GM23248 (cell line): Measurements from ENCODE around the gene ARID1B. TPM values are rescaled to one million over a fixed set of nuclear protein-coding genes. Genes with fewer than 3 reads are reported as not detected.

ENCODE experiments used
- DNase-seq: peaks from one replicate; pipeline ENCODE4 v3.0.0-alpha.2; 2015
- H2AFZ ChIP-seq: fragments of 200-600 bp; sonication (generic); 2 replicates; pipeline ENCODE4 v1.6.1; 2016; ENCODE audit warnings: antibody characterized with exemption
- H3F3A ChIP-seq: fragments of 200-600 bp; sonication (generic); 2 replicates; pipeline ENCODE4 v1.6.1; 2016; ENCODE audit warnings: mild to moderate bottlenecking, antibody characterized with exemption, mixed run types; ENCODE audit not compliant: insufficient read depth
- H3K27ac ChIP-seq: fragments of 200-600 bp; sonication (generic); 2 replicates; pipeline ENCODE4 v1.5.1; 2016; ENCODE audit warnings: mild to moderate bottlenecking
- H3K27me3 ChIP-seq: fragments of 200-600 bp; sonication (generic); replicated peaks from 2 replicates; pipeline ENCODE4 v1.6.1; 2016; ENCODE audit warnings: mild to moderate bottlenecking; ENCODE audit not compliant: insufficient read depth
- H3K36me3 ChIP-seq: fragments of 200-600 bp; sonication (generic); 2 replicates; pipeline ENCODE4 v1.6.1; 2016; ENCODE audit warnings: low read depth, mild to moderate bottlenecking
- H3K4me1 ChIP-seq: fragments of 200-600 bp; sonication (generic); 2 replicates; pipeline ENCODE4 v1.6.1; 2016; ENCODE audit warnings: mild to moderate bottlenecking; ENCODE audit not compliant: insufficient read depth
- H3K4me2 ChIP-seq: fragments of 200-600 bp; sonication (generic); one replicate; pipeline ENCODE4 v1.6.1; 2016; ENCODE audit warnings: mild to moderate bottlenecking; ENCODE audit not compliant: unreplicated experiment
- H3K4me3 ChIP-seq: fragments of 200-600 bp; sonication (generic); 2 replicates; pipeline ENCODE4 v1.5.1; 2016; ENCODE audit warnings: mild to moderate bottlenecking
- H3K79me2 ChIP-seq: fragments of 200-600 bp; sonication (generic); 2 replicates; pipeline ENCODE4 v1.6.1; 2016; ENCODE audit warnings: mild to moderate bottlenecking; ENCODE audit not compliant: insufficient read depth
- H3K9ac ChIP-seq: fragments of 200-600 bp; sonication (generic); 2 replicates; pipeline ENCODE4 v1.6.1; 2016; ENCODE audit warnings: mild to moderate bottlenecking
- H3K9me2 ChIP-seq: fragments of 200-600 bp; sonication (generic); 2 replicates; pipeline ENCODE4 v1.6.1; 2016; ENCODE audit warnings: mixed run types, mild to moderate bottlenecking, moderate library complexity; ENCODE audit not compliant: insufficient read depth
- H3K9me3 ChIP-seq: fragments of 200-600 bp; sonication (generic); one replicate; pipeline ENCODE4 v1.6.1; 2017; ENCODE audit warnings: low read depth
- H4K20me1 ChIP-seq: fragments of 200-600 bp; sonication (generic); 2 replicates; pipeline ENCODE4 v1.6.0; 2016; ENCODE audit not compliant: insufficient read depth
- EZH2 ChIP-seq: fragments of 200-600 bp; sonication (generic); IDR thresholded peaks from 2 replicates; pipeline ENCODE4 v1.6.1; 2018; ENCODE audit warnings: antibody characterized with exemption, mild to moderate bottlenecking; ENCODE audit not compliant: insufficient read depth, poor library complexity, severe bottlenecking
- EZH2phosphoT487 ChIP-seq: fragments of 200-600 bp; sonication (generic); IDR thresholded peaks from 2 replicates; pipeline ENCODE4 v1.6.1; 2018; ENCODE audit warnings: antibody characterized with exemption, moderate library complexity, mild to moderate bottlenecking, low read depth; ENCODE audit not compliant: insufficient read depth
- WGBS, 2 experiments: methylation state at CpG; one replicate each; pipeline ENCODE4 v1.1.6; 2015 to 2017; ENCODE audit warnings: low lambda C conversion rate in 2 of 2, low coverage in 1 of 2; ENCODE audit errors: missing lambda C conversion rate in 2 of 2; 5-methylcytosine and 5-hydroxymethylcytosine counted together
- in situ Hi-C: fragments of 300-500 bp; cut with MboI; formaldehyde crosslinking; loops from 2 replicates; pipeline ENCODE4 v1.15.0; 2020
- polyA plus RNA-seq: library from polyadenylated mRNA; unstranded; fragments of >200 nt; fragmentation: Nextera tagmentation; extraction: Ambion mirVana; gene quantifications from 2 replicates; pipeline ENCODE4 v1.2.1, GENCODE V29; 2016
- total RNA-seq: library from RNA; depleted of rRNA; stranded (reverse); fragments of >200 nt; shearing (Covaris generic); gene quantifications from 2 replicates; pipeline ENCODE4 v1.2.3, GENCODE V29; 2014

The ARID1B gene
- total and polyA plus RNA-seq, 2 experiments from 2014 or later = 19.3 to 21.2 TPM

GRCh38 chr6:156879591-156879990 is 102.4 kb downstream of the ARID1B start:
- no peaks in the 10 kb centered on the region for H3K9me2 ChIP-seq
- H3K4me2 ChIP-seq = no peak overlapping the region
- no peak overlapping the region for H3K27ac ChIP-seq
- no peak overlapping the region for H3K9ac ChIP-seq
- no peaks in the 10 kb centered on the region for H3K36me3 ChIP-seq
- no peak for DNase-seq
- 0 out of 2 replicates have a peak, but pooled peaks cover 4% of the 10 kb centered on the region for H3K4me1 ChIP-seq
- H3K27me3 ChIP-seq = no peaks in the 10 kb centered on the region
- no peaks in the 10 kb centered on the region for H3F3A ChIP-seq
- H3K9me3 ChIP-seq = no peaks in the 10 kb centered on the region
- no peak overlapping the region for H2AFZ ChIP-seq
- peaks cover 8% of the 10 kb centered on the region; the same call in 1 of the 2 replicates for H4K20me1 ChIP-seq
- WGBS, 2 experiments = 82 to 85% methylated on average over 3 of the region's 3 CpGs
- TF ChIP-seq EZH2 (no peak), EZH2phosphoT487 (no peak)
- in situ Hi-C loops = no loop called here
- no peak overlapping the region for H3K4me3 ChIP-seq
- H3K79me2 ChIP-seq = peaks cover 100% of the 10 kb centered on the region

GRCh38 chr6:156880913-156881312 is 103.7 kb downstream of the ARID1B start:
- Histone ChIP-seq H4K20me1 (peaks cover 5% of the 10 kb centered on the region; the same call in 1 of the 2 replicates), H3K79me2 (peaks cover 100% of the 10 kb centered on the region), H3K4me3 (no peak overlapping the region), H3K27me3 (no peaks in the 10 kb centered on the region), H3K9me2 (no peaks in the 10 kb centered on the region), H3K9ac (no peak overlapping the region), H3K27ac (no peak overlapping the region), H3K4me1 (0 out of 2 replicates have a peak, but pooled peaks cover 4% of the 10 kb centered on the region), H2AFZ (no peak overlapping the region), H3K4me2 (no peak overlapping the region), H3K9me3 (no peaks in the 10 kb centered on the region), H3K36me3 (no peaks in the 10 kb centered on the region), H3F3A (no peaks in the 10 kb centered on the region)
- no peak for TF ChIP-seq EZH2
- no peak for TF ChIP-seq EZH2phosphoT487
- in situ Hi-C loops = no loop called here
- WGBS, 2 experiments = 49 to 51% methylated on average over 3 of the region's 3 CpGs
- no peak for DNase-seq

- H3K4me1 ChIP-seq = 0 out of 2 replicates have a peak, but pooled peaks cover 4% of the 10 kb centered on the region
- no peaks in the 10 kb centered on the region for H3K36me3 ChIP-seq
- H3K79me2 ChIP-seq = peaks cover 100% of the 10 kb centered on the region
- no peak overlapping the region for H3K27ac ChIP-seq
- H4K20me1 ChIP-seq = peaks cover 5% of the 10 kb centered on the region; the same call in 1 of the 2 replicates
- H3K27me3 ChIP-seq = no peaks in the 10 kb centered on the region
- no peaks in the 10 kb centered on the region for H3F3A ChIP-seq
- TF ChIP-seq EZH2 (no peak), EZH2phosphoT487 (no peak)
- no peak for DNase-seq
- no peak overlapping the region for H3K4me3 ChIP-seq
- no peak overlapping the region for H3K9ac ChIP-seq
- H3K9me3 ChIP-seq = no peaks in the 10 kb centered on the region
- no peaks in the 10 kb centered on the region for H3K9me2 ChIP-seq
- 68 to 70% methylated on average over 10 of the region's 10 CpGs for WGBS, 2 experiments
- no peak overlapping the region for H3K4me2 ChIP-seq
- in situ Hi-C loops = no loop called here
- no peak overlapping the region for H2AFZ ChIP-seq
These were observed 104.8 kb downstream of the ARID1B start for GRCh38 chr6:156881687-156882629.

- DNase-seq = peak; percentile 27
- Histone ChIP-seq H4K20me1 (no peaks in the 10 kb centered on the region; the same call in 1 of the 2 replicates), H3K9me3 (no peaks in the 10 kb centered on the region), H3K4me2 (no peak overlapping the region), H3K27me3 (no peaks in the 10 kb centered on the region), H3K27ac (no peak overlapping the region), H3F3A (no peaks in the 10 kb centered on the region), H3K4me3 (no peak overlapping the region), H3K9me2 (no peaks in the 10 kb centered on the region), H3K4me1 (0 out of 2 replicates have a peak, but pooled peaks cover 4% of the 10 kb centered on the region), H3K9ac (no peak overlapping the region), H3K79me2 (peaks cover 100% of the 10 kb centered on the region), H3K36me3 (no peaks in the 10 kb centered on the region), H2AFZ (no peak overlapping the region)
- TF ChIP-seq EZH2phosphoT487 = no peak
- TF ChIP-seq EZH2 = no peak
- in situ Hi-C loops = no loop called here
- WGBS, 2 experiments = 81% methylated on average over 14 of the region's 14 CpGs
These were observed 106.5 kb downstream of the ARID1B start for GRCh38 chr6:156883497-156884252.
